GM21390 (cell line): Measurements from ENCODE around the gene TRIM77.
"Not testable (repeated sequence)": the region's sequence is repeated elsewhere in the genome, so short reads cannot be mapped to it uniquely, and the experiment has no call there.

Experiments
- ATAC-seq: cut with Tn5 transposase; IDR thresholded peaks from one replicate; pipeline ENCODE4 v1.9.1; 2021; ENCODE audit not compliant: unreplicated experiment

Gene TRIM77, protein sequence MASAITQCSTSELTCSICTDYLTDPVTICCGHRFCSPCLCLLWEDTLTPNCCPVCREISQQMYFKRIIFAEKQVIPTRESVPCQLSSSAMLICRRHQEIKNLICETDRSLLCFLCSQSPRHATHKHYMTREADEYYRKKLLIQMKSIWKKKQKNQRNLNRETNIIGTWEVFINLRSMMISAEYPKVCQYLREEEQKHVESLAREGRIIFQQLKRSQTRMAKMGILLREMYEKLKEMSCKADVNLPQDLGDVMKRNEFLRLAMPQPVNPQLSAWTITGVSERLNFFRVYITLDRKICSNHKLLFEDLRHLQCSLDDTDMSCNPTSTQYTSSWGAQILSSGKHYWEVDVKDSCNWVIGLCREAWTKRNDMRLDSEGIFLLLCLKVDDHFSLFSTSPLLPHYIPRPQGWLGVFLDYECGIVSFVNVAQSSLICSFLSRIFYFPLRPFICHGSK

DNA sequence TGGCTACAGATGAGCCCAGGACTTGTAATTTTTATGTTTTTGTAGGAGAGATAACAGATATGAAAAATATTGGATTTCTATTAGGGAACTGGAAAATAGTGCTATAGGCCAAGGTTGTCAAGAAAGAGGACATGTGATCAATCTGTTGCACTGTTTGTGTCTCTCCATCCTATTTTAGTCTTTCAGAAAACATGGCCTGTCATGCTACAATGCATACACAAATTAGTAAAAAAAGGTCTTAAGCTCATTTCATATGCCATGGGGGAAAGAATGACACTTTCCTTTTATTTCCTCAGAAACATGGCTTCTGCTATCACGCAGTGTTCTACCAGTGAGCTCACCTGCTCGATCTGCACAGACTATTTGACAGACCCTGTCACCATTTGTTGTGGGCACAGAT is at the start of gene TRIM77:
Gene TRIM77 (plus strand): TSS at position 301 of the 400 bp plus-strand sequence. CDS start 0 bp downstream, at position 301.
- not testable (repeated sequence) for ATAC-seq

DNA sequence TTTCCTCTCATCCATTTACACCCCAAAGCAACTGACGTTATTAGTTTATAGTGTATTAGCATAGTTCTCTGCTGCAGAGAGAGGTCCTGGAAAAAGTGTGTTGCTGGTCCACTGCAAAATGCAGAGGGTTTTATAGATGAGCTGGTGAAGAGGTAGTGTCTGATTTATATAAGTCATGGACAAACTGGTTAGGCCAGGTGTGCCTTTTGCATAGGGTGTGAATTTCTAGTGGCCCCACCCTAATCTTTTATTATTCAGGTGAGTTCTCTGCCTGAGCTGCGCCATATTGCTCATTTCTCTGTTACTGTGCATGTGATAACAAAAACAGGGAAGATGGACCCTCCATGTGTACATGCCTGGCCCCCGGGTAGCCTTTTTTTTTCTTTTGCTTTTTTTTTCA is 43.1 kb upstream of the TRIM77 start:
- no peak for ATAC-seq

DNA sequence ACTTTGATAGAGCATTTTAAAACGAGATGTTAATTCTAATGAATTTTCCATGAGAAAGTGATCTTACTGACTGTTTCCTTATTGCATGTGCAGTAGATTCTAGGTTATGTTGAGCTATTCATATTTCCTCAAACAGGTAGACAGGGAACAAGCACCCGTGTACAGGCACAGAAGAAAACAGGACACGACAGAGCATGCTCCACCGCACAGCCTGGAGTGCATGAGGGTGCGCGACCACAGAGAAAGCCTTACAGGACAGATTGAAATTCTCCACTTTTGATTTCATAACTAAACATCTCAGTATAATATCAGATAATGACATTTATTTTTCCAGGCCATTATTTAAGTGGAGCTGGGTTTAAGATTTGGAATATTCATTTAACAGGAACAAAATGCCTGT is 41.9 kb upstream of the TRIM77 start:
- ATAC-seq = not testable (repeated sequence)

DNA sequence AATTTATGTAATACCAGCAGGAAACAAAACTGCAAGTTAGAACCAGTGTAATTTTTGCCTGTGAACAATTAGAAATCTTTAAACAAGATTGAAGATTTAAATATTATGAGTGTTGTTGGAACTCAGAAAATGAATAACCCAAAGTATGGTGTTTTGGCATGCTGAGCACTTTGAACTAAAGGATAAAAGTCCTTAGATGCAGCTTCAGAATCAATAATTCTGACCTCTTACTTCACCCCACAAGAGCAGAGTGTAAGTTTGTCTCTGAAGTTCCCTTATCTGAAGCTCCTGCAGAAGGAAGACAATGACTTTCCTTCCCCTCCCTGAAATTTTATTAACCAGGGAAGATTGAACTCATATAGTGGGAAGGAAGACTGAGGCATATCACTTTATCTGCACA is 40.5 kb upstream of the TRIM77 start:
- ATAC-seq = not testable (repeated sequence)

DNA sequence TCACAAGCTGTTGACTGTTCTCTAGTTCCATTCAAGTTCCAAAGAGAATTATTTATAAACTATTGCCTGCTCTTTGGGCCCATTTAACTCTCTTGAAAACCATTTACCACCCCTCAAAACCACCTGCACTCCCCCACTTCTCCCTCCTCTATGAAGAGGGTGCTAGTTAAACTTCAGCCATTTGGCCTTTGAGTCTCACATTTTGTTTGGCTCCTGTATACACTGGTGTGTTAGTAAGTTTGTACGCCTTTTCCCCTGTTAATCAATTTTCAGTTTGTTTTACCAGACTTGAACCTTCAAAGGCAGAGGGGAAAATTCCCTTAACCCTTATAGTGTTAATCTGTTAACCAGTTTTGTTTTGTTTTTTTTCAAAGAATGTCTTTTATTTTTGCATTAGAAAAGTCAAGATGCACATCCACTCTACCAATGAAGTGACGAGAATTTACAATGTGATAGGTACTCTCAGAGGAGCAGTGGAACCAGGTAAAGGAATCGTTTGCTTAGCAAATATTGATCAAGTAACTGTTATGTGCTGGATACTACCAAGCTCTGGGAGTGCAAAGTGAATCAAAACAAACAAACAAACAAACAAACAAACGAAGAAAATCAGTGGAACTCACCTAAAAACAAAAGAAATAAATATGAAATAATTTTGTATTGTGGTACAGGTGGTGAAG is 40.0 kb upstream of the TRIM77 start:
- ATAC-seq = not testable (repeated sequence)

GRCh38 chr11:89672547-89672946 is 37.6 kb upstream of the TRIM77 start:
- not testable (repeated sequence) for ATAC-seq

- ATAC-seq = not testable (repeated sequence)
These were observed 36.7 kb upstream of the TRIM77 start for GRCh38 chr11:89673380-89673779.

GRCh38 chr11:89675383-89675782 is 34.7 kb upstream of the TRIM77 start:
- not testable (repeated sequence) for ATAC-seq

DNA sequence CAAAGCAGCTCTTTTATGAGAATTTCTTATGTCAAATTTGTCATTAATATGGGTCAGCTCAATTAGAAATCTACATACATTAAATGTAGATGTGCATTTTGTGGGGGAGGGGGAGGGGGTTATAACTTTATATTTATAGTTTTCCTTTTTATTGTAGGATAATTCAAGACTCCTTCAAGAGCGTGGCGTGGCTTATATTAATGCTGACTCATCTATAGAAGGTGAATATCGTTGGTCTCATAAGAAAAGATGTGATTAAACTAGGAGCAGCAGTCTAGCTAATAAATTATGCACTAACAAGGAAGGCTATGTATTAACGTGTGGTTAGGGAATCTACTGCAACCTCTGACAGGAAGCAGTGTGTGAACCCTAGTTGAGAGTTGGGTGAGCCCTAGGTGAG is 34.2 kb upstream of the TRIM77 start:
- not testable (repeated sequence) for ATAC-seq

DNA sequence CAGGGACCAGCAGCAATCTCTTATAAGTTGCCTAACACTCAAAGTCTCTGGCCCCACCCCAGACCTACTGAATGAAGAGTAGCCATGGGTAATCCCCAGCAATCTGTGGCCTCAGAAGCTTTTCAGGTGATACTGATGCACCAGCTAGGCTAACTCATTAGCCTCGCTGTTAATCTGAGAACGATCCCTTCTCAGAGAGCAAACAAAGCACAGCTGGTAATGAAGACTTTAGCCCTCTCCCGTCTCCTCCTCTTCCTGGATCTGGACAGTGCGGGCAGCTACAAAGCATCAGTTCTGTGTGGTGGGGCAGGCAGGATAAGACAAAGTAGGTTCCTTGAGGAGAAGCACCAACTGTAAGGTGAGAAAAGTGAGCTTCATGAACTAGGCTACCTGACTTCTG is 3.0 kb upstream of the TRIM77 start:
- ATAC-seq = not testable (repeated sequence)

GRCh38 chr11:89724866-89725498 is 14.9 kb downstream of the TRIM77 start:
- ATAC-seq = not testable (repeated sequence)

DNA sequence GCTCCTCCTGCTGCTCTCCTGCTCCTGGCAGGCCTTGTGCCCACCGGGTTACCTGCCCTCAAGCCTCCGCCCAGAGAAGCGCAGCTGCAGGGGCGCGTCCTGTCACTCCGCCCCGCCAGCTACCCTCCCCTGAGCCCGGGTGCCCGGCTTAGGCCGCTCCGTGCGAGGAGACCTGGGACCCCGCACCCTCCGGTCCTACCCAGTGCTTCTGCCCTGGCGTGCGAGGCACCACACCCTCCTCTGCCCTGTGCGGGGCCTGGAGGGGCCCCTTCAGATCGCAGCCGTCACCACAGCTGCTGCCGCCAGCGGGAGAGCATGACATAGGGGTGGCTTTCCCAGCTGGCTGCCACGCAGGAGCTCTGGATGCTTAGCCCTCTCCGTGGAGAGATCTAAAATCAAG is 20.1 kb downstream of the TRIM77 start:
- ATAC-seq = not testable (repeated sequence)

GRCh38 chr11:89736566-89736965 is 26.5 kb downstream of the TRIM77 start:
- no peak for ATAC-seq

DNA sequence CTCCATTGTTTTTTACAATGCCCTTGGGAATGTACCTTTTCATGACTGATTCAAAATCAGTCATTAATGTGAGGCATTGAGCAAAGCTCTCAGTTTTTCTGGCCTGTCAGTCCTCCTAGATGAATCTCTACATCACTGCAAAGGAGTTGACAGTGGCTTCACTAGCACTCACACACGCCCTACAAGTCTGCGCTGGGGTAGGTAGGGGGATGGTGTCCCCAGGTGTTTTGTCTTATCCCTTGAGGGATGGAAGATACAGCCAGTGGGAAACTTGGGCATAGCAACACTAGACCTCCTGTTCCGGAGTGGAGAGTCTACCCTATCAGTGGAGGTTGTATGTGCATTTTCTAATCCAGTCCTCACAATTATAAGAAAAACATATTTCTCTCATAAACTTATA is 27.0 kb downstream of the TRIM77 start:
- ATAC-seq = no peak

- not testable (repeated sequence) for ATAC-seq
These were observed 31.3 kb downstream of the TRIM77 start for GRCh38 chr11:89741406-89741805.

GRCh38 chr11:89744158-89744557 is 34.1 kb downstream of the TRIM77 start:
- not testable (repeated sequence) for ATAC-seq

DNA sequence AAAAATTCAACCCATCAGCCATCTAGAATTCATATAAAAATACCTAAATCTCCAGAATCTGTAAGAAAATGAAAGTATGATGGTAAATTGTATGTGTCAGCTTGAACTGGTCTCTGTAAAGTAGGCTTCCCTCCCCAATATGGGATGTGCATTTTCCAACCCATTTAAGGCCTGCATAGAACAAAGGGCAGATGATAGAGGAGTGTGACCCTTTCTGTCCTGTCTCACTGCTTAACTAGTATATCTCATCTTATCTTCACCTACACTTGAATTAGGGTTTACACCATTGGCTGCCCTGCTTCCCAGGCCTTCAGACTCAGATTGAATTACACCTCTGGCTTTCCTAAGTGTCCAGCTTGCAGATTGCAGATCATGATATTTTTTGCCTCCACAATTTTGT is 40.7 kb downstream of the TRIM77 start:
- not testable (repeated sequence) for ATAC-seq
